ENCODE results near the gene ITIH6.
"Not testable (repeated sequence)": the region's sequence is repeated elsewhere in the genome, so short reads cannot be mapped to it uniquely, and the experiment has no call there.

Gene ITIH6

GRCh38 chrX:54794795-54795194 is 3.3 kb downstream of the ITIH6 start:
- no peak for DNase-seq

DNA sequence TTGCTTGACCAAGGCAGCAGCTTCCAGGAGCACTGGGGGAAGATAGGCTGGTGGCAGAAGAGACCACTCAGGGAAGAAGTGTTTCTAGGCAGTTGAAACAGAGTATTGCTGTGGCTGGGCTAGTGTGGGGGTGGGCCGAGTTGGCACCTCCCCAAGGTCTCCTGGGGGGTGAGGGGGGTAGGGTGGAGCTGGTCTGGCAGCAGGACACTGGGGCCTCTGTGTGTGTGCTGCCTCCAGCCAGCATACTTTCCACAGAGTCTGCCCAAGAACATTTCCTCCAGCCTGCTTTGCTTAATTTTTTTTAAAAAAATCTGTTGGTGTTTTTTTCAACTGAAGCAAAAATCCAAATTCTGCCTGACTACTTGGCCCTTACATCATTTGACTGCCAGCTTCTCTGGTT is 4.0 kb downstream of the ITIH6 start:
- no peak for DNase-seq

- DNase-seq = not testable (repeated sequence)
These were observed 8.7 kb downstream of the ITIH6 start for GRCh38 chrX:54789405-54789804.

- DNase-seq = no peak
These were observed 9.6 kb downstream of the ITIH6 start for GRCh38 chrX:54788446-54788845.

DNA sequence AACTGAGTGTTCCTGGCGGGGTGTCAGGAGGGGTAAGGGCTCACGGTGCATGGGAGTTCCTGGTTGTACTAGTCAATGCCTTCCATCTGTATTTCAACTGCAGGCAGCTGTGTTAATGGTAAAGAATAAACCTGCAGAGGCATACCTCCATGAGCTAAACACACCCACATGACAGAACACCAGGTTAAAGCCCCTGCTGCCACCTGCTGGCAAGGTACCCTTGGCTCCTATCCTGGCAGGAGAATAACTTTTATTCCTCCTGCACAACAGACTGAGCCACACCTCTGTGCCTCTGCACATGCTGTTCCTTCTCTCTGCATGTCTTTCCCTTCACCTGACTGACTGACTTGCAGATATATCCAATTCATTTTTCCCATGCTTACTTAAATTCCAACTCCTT is 11.1 kb downstream of the ITIH6 start:
- DNase-seq = peak; percentile 4

DNA sequence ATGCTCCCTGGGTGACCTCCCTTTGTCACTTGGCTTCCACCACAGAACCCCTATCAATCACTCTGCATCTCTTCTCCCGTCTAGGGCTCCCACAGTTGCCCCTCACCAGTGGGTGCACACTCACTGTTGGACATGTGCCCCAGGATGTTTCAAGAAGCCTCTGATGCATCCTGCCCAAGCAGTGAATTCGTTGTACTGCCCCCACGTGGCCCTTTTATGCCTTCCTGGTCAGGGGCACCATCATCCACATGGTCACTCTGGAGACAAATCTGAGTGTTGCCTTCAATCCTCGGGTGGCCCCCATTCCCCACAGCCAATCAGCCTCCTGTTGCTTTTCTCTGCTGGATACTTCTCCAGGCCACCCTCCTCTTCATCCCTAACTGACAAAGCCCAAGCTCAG is 12.2 kb downstream of the ITIH6 start:
- DNase-seq = no peak

DNA sequence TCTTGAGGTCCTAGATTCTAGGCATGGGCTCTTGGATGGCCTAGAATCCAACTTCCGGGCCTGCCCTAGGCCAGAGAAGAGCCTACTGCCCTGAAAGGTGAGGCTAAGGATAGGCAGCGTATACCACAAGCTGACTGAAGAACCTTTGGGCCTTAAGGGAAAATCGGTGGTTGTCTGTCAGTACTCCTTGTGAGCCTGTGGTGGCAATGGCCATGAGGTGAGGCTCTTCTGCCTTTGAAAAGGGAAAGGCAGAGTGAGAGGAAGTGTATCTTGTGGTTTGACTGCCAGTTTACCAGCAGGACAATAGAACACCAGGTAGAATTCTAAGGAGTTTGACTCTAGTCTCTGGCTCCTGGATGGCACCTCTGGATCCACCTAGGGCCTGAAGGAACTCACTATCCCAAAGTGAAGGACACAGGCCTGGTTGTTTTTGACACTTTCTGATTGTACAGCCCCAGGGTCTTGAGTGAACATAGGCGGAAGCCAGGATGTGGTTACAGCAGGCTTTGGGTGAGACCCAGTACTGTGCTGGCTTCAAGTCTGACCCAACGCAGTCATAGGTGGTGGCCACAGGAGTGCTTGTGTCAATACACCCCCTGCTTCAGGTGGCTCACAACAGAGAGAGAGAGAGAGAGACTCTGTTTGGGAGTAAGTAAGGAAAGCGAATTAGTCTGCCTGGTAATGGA is 20.9 kb downstream of the ITIH6 start:
- DNase-seq = no peak

- DNase-seq = no peak
These were observed 22.0 kb downstream of the ITIH6 start for GRCh38 chrX:54776061-54776460.

GRCh38 chrX:54774391-54775094 is 23.5 kb downstream of the ITIH6 start:
- DNase-seq = peak; percentile 31

GRCh38 chrX:54758114-54759055 is 39.7 kb downstream of the ITIH6 start:
- no peak for DNase-seq

GRCh38 chrX:54754854-54755253 is 43.2 kb downstream of the ITIH6 start:
- DNase-seq = no peak

DNA sequence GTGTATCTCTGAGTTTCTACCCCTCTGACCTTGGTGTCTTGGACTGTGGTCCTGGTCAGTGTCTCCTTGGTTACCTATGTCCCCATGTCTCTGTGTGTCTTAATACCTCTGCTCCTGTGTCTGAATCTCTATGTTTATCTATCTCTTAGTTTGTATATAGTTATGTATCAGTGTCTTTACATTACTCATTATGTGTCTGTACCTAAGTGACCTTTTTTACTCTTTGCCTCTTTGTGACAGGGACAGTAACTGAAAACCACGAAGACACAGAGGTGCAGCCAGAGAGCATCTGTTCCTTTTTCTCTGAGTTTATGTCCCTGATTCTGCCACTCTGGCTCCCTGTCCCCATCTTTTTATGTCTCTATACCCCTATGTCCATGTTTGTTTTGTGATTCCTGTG is 49.4 kb downstream of the ITIH6 start:
- DNase-seq = no peak

DNA sequence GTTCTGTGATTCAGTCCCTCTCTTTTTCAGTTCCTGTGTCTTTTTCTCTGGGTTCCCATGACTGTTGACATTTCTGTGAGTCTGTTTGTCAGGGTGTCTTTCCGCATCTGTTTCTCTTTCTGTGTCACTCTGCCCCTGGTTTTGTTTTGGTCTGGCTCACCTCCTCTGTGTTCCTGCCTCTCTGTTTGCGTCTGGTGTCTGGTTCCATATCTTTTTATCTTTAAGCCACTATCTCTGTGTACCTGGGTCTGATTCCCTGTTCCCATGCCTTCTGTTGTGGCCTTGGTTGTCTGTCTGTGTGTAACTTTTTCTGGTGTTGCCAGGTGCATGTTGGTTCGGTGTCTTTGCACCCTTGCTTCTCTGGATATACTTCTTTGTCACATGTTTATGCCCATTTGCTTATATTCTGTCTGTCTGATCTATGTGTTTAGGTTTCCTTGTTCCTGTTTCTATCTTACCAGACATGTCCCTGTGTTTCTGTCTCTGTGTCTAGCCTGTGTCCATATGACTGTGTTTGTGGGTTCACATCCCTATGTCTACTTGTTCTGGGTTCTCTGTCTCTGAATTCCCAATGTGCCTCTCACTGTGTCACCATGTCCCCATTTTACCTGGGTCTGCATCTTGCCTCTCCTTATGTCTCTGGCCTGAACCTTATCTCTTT is 50.2 kb downstream of the ITIH6 start:
- DNase-seq = no peak

GRCh38 chrX:54746928-54747327 is 51.1 kb downstream of the ITIH6 start:
- no peak for DNase-seq

- DNase-seq = no peak
These were observed 52.4 kb downstream of the ITIH6 start for GRCh38 chrX:54745676-54746075.

DNA sequence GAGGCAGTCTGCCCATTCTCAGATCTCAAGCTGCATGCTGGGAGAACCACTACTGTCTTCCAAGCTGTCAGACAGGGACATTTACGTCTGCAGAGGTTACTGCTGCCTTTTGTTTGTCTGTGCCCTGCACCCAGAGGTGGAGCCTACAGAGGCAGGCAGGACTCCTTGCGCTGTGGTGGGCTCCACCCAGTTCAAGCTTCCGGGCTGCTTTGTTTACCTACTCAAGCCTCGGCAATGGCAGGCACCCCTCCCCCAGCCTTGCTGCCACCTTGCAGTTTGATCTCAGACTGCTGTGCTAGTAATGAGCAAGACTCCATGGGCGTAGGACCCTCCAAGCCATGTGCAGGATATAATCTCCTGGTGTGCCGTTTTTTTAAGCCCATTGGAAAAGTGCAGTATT is 59.5 kb downstream of the ITIH6 start:
- not testable (repeated sequence) for DNase-seq

- DNase-seq = not testable (repeated sequence)
These were observed 61.6 kb downstream of the ITIH6 start for GRCh38 chrX:54736298-54736942.

DNA sequence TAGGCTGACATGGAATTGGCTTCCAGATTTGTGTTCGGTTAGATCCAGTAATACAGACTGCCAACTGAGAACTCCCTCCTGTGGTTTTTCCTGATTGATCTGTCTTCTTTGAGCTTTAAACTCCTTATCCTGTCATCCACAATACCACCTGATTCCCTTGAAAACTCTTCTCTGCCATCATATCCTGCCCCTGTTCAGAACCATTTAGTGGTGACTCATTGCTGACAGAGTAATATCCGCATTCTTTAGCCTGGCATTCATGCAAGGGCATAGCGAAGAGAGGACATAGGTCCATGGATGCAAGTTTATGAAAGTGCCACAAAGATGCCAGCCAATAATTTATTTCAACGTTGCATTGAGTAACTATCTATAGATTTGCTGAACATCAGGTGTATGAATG is 76.6 kb downstream of the ITIH6 start:
- no peak for DNase-seq

GRCh38 chrX:54715621-54716020 is 82.4 kb downstream of the ITIH6 start:
- DNase-seq = no peak

DNA sequence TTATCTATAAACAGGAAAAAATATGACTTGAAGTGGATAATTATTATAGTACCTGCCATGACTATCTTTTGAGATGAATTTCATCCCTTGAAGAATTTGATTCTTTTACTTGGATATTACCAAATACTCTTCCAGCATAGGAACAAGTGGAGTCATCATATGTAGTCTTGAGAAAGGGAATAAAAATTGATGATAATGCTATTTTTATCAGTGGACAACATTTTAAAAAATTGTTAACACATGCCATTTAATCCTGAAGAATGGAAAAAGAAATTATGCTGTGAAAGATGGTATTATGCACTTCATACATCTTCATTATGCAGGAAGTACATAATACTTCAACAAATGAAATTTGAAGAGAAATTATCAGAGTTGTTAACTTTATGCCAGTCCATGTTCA is 83.6 kb downstream of the ITIH6 start:
- no peak for DNase-seq

- no peak for DNase-seq
These were observed 86.3 kb downstream of the ITIH6 start for GRCh38 chrX:54711735-54712134.

GRCh38 chrX:54710920-54711319 is 87.1 kb downstream of the ITIH6 start:
- DNase-seq = no peak

DNA sequence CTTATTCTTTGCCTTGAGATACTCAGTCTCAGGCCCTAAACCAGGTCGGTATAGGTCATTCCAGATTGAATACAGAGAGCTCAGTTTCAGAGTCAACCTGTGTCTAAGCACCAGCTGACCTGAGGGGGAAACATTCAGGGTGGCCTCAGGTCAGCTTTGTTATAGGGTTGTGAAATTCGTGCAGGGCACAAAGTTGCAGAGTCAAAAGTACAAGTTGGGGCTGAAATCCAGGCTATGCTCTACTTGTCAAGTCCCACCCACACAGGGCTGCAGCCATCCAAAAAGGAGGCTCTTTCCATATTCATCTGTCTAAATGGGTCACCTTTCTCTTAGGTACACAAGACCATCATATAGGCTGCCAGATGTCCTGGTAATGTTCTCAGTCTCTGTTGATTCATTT is 89.7 kb downstream of the ITIH6 start:
- no peak for DNase-seq

Data from NCI-H526 treated with DMSO at 0.1 percent for 48 hours (cell line).